SH-SY5Y (cell line): ENCODE data around the gene SEC23IP.

Source experiments
- GATA2 ChIP-seq: IDR thresholded peaks from 2 replicates; pipeline ENCODE4 v1.6.1; 2011; ENCODE audit warnings: mild to moderate bottlenecking, low read depth, low read length
- GATA3 ChIP-seq: IDR thresholded peaks from 2 replicates; pipeline ENCODE4 v1.6.1; 2011; ENCODE audit warnings: low read depth, mild to moderate bottlenecking, low read length, moderate library complexity

DNA sequence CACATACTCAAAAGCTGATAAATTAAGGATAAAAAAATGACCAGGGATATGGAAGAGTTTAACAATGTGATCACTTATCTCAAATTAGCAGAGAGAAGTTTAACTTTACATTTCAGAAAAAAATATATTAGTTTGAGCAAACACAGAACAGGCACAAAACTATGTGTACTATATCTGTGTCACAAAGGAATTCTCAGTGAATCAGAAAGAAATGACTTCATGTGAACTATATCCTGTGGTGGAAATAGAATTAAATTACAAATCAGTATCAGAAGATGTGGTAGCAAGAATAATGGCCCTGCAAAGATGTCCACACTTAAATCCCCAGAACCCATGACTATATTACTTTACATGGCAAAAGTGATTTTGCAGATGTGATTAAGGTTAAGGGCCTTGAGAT lies 70.3 kb downstream of the SEC23IP start:
- no peak for TF ChIP-seq GATA2
- no peak for TF ChIP-seq GATA3
